ENCODE data around the gene PMM2. TPM values are rescaled to one million over a fixed set of nuclear protein-coding genes. Genes with fewer than 3 reads are reported as not detected.

The PMM2 gene
- total and polyA plus RNA-seq, 9 of the 15 experiments (the other 6 are each of a cell fraction or from before 2014, with no cell fraction given): 5.6 to 42.7 (median 25.9) TPM

DNA sequence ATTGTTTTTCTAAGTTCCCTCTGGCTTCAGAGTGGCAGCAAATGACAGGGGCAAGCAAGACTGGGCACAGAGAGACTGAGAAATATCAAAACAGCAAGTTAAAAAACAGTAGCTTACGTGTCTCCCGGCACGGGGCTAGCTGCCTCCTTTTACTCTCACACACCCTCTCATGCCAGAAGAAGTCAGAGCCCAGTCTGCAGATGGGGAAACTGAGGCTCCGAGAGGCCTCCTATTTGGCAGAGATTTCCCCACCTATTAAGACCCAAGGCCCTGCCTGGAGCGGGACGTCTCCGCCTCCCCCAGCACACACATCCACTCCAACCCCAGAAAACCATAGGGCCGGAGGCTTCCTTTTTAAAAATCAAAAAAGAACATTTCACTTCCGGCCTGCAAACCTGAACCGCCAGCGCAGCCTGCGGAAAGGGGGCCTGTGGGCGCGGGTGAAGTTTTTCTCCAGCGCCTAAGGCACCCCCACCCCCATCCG, 70.3 kb downstream of the PMM2 start (continued):
- TF ChIP-seq, protein P1, sequence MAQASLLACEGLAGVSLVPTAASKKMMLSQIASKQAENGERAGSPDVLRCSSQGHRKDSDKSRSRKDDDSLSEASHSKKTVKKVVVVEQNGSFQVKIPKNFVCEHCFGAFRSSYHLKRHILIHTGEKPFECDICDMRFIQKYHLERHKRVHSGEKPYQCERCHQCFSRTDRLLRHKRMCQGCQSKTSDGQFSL (CRISPR knock-in tag; IDR thresholded peaks at IDR 0.05): no peak
- TF ChIP-seq, protein P1 (tag; IDR thresholded peaks at IDR 0.05): peak in 1 of 2 experiments; percentile 72; a peak in 1 of 4 replicates
- no peak for TF ChIP-seq TEAD2 (tag; IDR thresholded peaks at IDR 0.05)
- TF ChIP-seq XRCC5 (IDR thresholded peaks at IDR 0.05; ENCODE audit: low read depth, low read length): no peak
- TF ChIP-seq, protein P2, sequence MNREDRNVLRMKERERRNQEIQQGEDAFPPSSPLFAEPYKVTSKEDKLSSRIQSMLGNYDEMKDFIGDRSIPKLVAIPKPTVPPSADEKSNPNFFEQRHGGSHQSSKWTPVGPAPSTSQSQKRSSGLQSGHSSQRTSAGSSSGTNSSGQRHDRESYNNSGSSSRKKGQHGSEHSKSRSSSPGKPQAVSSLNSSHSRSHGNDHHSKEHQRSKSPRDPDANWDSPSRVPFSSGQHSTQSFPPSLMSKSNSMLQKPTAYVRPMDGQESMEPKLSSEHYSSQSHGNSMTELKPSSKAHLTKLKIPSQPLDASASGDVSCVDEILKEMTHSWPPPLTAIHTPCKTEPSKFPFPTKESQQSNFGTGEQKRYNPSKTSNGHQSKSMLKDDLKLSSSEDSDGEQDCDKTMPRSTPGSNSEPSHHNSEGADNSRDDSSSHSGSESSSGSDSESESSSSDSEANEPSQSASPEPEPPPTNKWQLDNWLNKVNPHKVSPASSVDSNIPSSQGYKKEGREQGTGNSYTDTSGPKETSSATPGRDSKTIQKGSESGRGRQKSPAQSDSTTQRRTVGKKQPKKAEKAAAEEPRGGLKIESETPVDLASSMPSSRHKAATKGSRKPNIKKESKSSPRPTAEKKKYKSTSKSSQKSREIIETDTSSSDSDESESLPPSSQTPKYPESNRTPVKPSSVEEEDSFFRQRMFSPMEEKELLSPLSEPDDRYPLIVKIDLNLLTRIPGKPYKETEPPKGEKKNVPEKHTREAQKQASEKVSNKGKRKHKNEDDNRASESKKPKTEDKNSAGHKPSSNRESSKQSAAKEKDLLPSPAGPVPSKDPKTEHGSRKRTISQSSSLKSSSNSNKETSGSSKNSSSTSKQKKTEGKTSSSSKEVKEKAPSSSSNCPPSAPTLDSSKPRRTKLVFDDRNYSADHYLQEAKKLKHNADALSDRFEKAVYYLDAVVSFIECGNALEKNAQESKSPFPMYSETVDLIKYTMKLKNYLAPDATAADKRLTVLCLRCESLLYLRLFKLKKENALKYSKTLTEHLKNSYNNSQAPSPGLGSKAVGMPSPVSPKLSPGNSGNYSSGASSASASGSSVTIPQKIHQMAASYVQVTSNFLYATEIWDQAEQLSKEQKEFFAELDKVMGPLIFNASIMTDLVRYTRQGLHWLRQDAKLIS (CRISPR knock-in tag; IDR thresholded peaks at IDR 0.05): 0 out of 2 replicates have a peak, but pooled peaks have one; percentile 16
- no peak for TF ChIP-seq ZNF77 (CRISPR knock-in tag; IDR thresholded peaks at IDR 0.05)
- 0 out of 2 replicates have a peak, but pooled peaks have one; percentile 41 for TF ChIP-seq DPF2 (IDR thresholded peaks at IDR 0.05)
- TF ChIP-seq SMARCA4 (IDR thresholded peaks at IDR 0.05): 0 out of 2 replicates have a peak, but pooled peaks have one; percentile 15
- no peak for TF ChIP-seq RHOXF2B (CRISPR knock-in tag; conservative IDR thresholded peaks at IDR 0.05)
- TF ChIP-seq, protein P3, sequence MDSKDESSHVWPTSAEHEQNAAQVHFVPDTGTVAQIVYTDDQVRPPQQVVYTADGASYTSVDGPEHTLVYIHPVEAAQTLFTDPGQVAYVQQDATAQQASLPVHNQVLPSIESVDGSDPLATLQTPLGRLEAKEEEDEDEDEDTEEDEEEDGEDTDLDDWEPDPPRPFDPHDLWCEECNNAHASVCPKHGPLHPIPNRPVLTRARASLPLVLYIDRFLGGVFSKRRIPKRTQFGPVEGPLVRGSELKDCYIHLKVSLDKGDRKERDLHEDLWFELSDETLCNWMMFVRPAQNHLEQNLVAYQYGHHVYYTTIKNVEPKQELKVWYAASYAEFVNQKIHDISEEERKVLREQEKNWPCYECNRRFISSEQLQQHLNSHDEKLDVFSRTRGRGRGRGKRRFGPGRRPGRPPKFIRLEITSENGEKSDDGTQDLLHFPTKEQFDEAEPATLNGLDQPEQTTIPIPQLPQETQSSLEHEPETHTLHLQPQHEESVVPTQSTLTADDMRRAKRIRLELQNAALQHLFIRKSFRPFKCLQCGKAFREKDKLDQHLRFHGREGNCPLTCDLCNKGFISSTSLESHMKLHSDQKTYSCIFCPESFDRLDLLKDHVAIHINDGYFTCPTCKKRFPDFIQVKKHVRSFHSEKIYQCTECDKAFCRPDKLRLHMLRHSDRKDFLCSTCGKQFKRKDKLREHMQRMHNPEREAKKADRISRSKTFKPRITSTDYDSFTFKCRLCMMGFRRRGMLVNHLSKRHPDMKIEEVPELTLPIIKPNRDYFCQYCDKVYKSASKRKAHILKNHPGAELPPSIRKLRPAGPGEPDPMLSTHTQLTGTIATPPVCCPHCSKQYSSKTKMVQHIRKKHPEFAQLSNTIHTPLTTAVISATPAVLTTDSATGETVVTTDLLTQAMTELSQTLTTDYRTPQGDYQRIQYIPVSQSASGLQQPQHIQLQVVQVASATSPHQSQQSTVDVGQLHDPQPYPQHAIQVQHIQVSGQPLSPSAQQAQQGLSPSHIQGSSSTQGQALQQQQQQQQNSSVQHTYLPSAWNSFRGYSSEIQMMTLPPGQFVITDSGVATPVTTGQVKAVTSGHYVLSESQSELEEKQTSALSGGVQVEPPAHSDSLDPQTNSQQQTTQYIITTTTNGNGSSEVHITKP (IDR thresholded peaks at IDR 0.05; ENCODE audit: partially characterized antibody): peak; percentile 32
- TF ChIP-seq, protein P4, sequence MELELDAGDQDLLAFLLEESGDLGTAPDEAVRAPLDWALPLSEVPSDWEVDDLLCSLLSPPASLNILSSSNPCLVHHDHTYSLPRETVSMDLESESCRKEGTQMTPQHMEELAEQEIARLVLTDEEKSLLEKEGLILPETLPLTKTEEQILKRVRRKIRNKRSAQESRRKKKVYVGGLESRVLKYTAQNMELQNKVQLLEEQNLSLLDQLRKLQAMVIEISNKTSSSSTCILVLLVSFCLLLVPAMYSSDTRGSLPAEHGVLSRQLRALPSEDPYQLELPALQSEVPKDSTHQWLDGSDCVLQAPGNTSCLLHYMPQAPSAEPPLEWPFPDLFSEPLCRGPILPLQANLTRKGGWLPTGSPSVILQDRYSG (tag; conservative IDR thresholded peaks at IDR 0.05; ENCODE audit: low read depth): no peak
- peak; percentile 33 to 49; a peak in 3 of 4 replicates for TF ChIP-seq NRF1 (conservative IDR thresholded peaks at IDR 0.05 in 1 of 2, IDR thresholded peaks at IDR 0.05 in 1 of 2)
- TF ChIP-seq, protein P5, sequence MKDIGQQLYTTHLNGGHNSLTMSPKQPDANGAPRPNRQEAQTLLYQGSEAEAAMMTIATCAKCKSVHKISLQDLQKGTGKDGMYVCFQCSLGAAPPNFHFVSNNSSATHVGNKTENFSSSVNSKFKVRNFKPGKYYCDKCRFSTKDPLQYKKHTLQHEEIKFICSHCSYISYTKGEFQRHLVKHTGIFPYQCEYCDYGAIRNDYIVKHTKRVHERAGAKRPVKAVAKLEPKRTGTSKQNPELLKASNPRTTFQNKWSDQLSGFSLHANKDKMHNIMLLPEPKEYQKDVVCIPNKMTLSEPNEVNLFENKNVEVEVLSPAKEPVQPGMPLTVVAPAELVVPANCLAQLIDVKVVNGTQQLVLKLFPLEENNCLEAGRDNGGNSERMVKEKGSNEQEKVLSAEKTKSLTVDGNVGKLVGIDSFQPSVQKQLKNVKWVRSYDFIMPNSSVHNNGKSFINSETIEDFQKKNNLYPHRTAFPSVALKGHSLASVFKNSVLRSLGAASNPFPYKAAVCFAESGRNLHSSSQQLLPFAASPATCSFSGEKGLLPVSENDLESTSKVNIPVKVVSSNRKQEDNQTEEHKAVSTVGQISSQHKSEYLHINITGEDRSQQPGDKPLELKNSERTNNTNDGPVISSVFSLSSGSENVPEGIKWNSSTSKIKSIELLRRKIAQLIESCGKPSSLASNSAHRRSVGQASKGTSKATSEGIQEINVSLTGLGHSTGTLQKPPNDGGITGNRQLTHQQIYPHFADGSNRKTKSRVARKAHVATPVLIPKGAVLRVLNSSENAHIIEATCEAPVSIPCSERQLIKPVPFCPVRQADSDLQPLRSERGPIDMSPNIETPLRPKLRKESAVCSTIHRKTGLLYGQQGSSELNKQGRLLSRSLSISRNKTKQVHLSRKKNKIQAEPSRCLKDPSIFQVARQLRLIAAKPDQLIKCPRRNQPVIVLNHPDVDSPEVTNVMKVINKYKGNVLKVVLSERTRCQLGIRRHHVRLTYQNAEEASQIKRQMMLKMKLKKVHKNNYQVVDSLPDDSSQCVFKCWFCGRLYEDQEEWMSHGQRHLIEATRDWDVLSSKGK (CRISPR knock-in tag; IDR thresholded peaks at IDR 0.05): no peak

Data from K562 (cell line).